HepG2 (cell line): ENCODE data around the gene B4GALT5. TPM values are rescaled to one million over a fixed set of nuclear protein-coding genes. Genes with fewer than 3 reads are reported as not detected.

Experiments used
- IRF2 ChIP-seq: IDR thresholded peaks from 2 replicates; pipeline ENCODE4 v1.6.1; 2018; ENCODE audit warnings: missing genetic modification reagents, missing compliant biosample characterization
- MIXL1 ChIP-seq: IDR thresholded peaks from 2 replicates; pipeline ENCODE4 v1.6.1; 2016
- NFKBIZ ChIP-seq: IDR thresholded peaks from 2 replicates; pipeline ENCODE4 v1.6.1; 2018; ENCODE audit warnings: missing genetic modification reagents, missing compliant biosample characterization
- NPAS2 ChIP-seq: sonication (generic); formaldehyde crosslinking; IDR thresholded peaks from 2 replicates; pipeline ENCODE4 v1.8.0; 2022; ENCODE audit warnings: mild to moderate bottlenecking, missing genetic modification reagents, borderline replicate concordance
- SRSF1 ChIP-seq: fragments of 200-400 bp; formaldehyde crosslinking; optimal IDR thresholded peaks from 2 replicates; pipeline ENCODE3; 2017; ENCODE audit warnings: mild to moderate bottlenecking, low read depth, low read length, moderate library complexity
- TP53 ChIP-seq: sonication (generic); formaldehyde crosslinking; conservative IDR thresholded peaks from 2 replicates; pipeline ENCODE4 v1.4.0; 2020; ENCODE audit warnings: missing genetic modification reagents
- WIZ ChIP-seq: sonication (generic); formaldehyde crosslinking; IDR thresholded peaks from 2 replicates; pipeline ENCODE4 v1.5.1; 2020; ENCODE audit warnings: mild to moderate bottlenecking, missing genetic modification reagents
- ZFP90 ChIP-seq: sonication (generic); formaldehyde crosslinking; IDR thresholded peaks from 2 replicates; pipeline ENCODE4 v1.8.0; 2022; ENCODE audit warnings: missing genetic modification reagents, mild to moderate bottlenecking, inconsistent platforms, borderline replicate concordance
- ZNF260 ChIP-seq: sonication (generic); formaldehyde crosslinking; IDR thresholded peaks from 2 replicates; pipeline ENCODE4 v1.4.0; 2020; ENCODE audit warnings: missing genetic modification reagents, low read depth, mild to moderate bottlenecking, borderline replicate concordance
- ZNF292 ChIP-seq: sonication (generic); formaldehyde crosslinking; IDR thresholded peaks from 2 replicates; pipeline ENCODE4 v1.8.1; 2022; ENCODE audit warnings: mild to moderate bottlenecking, low read depth, missing genetic modification reagents, borderline replicate concordance
- ZNF766 ChIP-seq: sonication (generic); formaldehyde crosslinking; IDR thresholded peaks from 2 replicates; pipeline ENCODE4 v1.5.0; 2020; ENCODE audit warnings: missing genetic modification reagents, borderline replicate concordance
- ZNF782 ChIP-seq: sonication (generic); formaldehyde crosslinking; IDR thresholded peaks from 2 replicates; pipeline ENCODE4 v1.4.0; 2020; ENCODE audit warnings: missing genetic modification reagents, mild to moderate bottlenecking, borderline replicate concordance
- ZSCAN12 ChIP-seq: sonication (generic); formaldehyde crosslinking; IDR thresholded peaks from 2 replicates; pipeline ENCODE4 v1.9.0; 2021; ENCODE audit warnings: mild to moderate bottlenecking, missing genetic modification reagents
- ZSCAN9 ChIP-seq: IDR thresholded peaks from 2 replicates; pipeline ENCODE4 v1.6.1; 2016; ENCODE audit warnings: borderline replicate concordance
- polyA plus RNA-seq, 8 experiments: library from polyadenylated mRNA; depleted of rRNA in 3 of 8; stranded (reverse) in 7 of 8; unstranded in 1 of 8; fragments of >200 nt; fragmentation: Illumina TruSeq in 4 of 8; extraction: Trizol in 4 of 8; gene quantifications; 2 replicates each; pipeline versions ENCODE4 v1.2.1 to v1.2.3, GENCODE V29; 2011 to 2016; ENCODE audit warnings: low read depth in 4 of 8, missing spikeins in 1 of 8, mixed read lengths in 1 of 8; ENCODE audit not compliant: insufficient read depth in 1 of 8
- total RNA-seq, 5 experiments: library from RNA; depleted of rRNA; stranded (reverse); fragments of >200 nt; fragmentation: Illumina TruSeq; extraction: Trizol; gene quantifications; 2 replicates each; pipeline ENCODE4 v1.2.3, GENCODE V29; 2016; ENCODE audit warnings: low read depth in 1 of 5
- TF ChIP-seq, protein P1 (sequence below), 2 experiments: sonication (generic) in 1 of 2; formaldehyde crosslinking in 1 of 2; IDR thresholded peaks; 2 replicates each; pipeline versions ENCODE4 v1.6.1 to v1.9.0; 2014 to 2022; ENCODE audit warnings: antibody characterized with exemption in 1 of 2, borderline replicate concordance in 1 of 2, inconsistent platforms in 1 of 2, low read depth in 1 of 2, missing genetic modification reagents in 1 of 2
- TF ChIP-seq, protein P2 (sequence below): sonication (generic); formaldehyde crosslinking; IDR thresholded peaks from 2 replicates; pipeline ENCODE4 v1.5.1; 2020; ENCODE audit warnings: missing genetic modification reagents, mild to moderate bottlenecking, borderline replicate concordance
- TF ChIP-seq, protein P3 (sequence below): sonication (generic); formaldehyde crosslinking; IDR thresholded peaks from 2 replicates; pipeline ENCODE4 v1.8.0; 2022; ENCODE audit warnings: mild to moderate bottlenecking, missing genetic modification reagents, moderate library complexity
- TF ChIP-seq, protein P4 (sequence below): sonication (generic); formaldehyde crosslinking; conservative IDR thresholded peaks from 2 replicates; pipeline ENCODE4 v1.8.0; 2022; ENCODE audit warnings: missing genetic modification reagents

The B4GALT5 gene
- total and polyA plus RNA-seq, 2 of the 13 experiments (the other 11 are each of a cell fraction or from before 2014, with no cell fraction given): 27.3 to 30.9 TPM

DNA sequence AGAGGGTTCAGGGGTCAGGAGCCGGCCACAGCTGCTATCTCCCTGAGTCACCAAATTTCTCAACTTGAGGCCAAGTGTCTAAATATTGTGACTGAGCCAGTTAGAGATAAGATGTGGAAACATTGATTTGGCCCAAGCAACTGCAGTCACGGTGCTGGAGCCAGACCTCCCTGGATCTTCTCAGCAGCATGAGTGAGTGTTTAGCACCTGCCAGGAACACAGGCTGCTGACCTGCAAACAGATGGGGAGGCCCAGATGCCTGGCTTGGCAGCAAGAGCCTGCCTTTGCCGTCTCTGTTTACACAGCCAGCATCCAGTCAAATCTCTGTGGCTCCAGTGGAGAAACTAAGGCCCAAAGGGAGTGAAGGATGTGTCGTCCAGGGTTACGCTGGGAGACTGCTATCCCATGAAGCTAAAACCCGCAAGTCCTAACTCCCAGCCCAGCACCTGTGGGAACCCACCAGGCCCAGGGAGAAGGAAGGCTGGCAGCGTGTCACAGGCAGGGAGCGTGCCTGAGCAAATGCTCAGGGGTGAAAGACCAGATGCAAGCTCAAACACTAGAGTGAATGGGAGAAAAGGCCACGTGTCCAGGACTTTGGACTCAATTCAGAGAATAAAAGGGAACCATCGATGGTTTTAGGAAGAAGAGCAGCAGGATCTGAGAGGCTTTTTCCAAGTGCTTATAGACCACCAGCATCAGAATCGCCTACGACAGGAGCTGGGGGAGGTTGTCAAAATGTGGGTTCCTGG is 129.8 kb downstream of the B4GALT5 start (continued):
- TF ChIP-seq, protein P1, sequence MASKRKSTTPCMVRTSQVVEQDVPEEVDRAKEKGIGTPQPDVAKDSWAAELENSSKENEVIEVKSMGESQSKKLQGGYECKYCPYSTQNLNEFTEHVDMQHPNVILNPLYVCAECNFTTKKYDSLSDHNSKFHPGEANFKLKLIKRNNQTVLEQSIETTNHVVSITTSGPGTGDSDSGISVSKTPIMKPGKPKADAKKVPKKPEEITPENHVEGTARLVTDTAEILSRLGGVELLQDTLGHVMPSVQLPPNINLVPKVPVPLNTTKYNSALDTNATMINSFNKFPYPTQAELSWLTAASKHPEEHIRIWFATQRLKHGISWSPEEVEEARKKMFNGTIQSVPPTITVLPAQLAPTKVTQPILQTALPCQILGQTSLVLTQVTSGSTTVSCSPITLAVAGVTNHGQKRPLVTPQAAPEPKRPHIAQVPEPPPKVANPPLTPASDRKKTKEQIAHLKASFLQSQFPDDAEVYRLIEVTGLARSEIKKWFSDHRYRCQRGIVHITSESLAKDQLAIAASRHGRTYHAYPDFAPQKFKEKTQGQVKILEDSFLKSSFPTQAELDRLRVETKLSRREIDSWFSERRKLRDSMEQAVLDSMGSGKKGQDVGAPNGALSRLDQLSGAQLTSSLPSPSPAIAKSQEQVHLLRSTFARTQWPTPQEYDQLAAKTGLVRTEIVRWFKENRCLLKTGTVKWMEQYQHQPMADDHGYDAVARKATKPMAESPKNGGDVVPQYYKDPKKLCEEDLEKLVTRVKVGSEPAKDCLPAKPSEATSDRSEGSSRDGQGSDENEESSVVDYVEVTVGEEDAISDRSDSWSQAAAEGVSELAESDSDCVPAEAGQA (IDR thresholded peaks at IDR 0.05; ENCODE audit: low read depth): no peak
- TF ChIP-seq, protein P1 (CRISPR knock-in tag; IDR thresholded peaks at IDR 0.05; ENCODE audit: borderline replicate concordance): no peak; the same call in 1 of the 2 replicates
- TF ChIP-seq ZNF260: peak; percentile 22; the same call in 1 of the 2 replicates
- peak; percentile 73 for TF ChIP-seq IRF2 (CRISPR knock-in tag)
- no peak for TF ChIP-seq NPAS2
- TF ChIP-seq ZFP90 (CRISPR knock-in tag): peak; percentile 90
- peak; percentile 100 for TF ChIP-seq ZNF782 (CRISPR knock-in tag)
- TF ChIP-seq, protein P2, sequence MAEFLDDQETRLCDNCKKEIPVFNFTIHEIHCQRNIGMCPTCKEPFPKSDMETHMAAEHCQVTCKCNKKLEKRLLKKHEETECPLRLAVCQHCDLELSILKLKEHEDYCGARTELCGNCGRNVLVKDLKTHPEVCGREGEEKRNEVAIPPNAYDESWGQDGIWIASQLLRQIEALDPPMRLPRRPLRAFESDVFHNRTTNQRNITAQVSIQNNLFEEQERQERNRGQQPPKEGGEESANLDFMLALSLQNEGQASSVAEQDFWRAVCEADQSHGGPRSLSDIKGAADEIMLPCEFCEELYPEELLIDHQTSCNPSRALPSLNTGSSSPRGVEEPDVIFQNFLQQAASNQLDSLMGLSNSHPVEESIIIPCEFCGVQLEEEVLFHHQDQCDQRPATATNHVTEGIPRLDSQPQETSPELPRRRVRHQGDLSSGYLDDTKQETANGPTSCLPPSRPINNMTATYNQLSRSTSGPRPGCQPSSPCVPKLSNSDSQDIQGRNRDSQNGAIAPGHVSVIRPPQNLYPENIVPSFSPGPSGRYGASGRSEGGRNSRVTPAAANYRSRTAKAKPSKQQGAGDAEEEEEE (CRISPR knock-in tag): peak; percentile 93; the same call in 1 of the 2 replicates
- TF ChIP-seq, protein P3, sequence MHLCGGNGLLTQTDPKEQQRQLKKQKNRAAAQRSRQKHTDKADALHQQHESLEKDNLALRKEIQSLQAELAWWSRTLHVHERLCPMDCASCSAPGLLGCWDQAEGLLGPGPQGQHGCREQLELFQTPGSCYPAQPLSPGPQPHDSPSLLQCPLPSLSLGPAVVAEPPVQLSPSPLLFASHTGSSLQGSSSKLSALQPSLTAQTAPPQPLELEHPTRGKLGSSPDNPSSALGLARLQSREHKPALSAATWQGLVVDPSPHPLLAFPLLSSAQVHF (CRISPR knock-in tag): no peak
- peak; percentile 92; the same call in 1 of the 2 replicates for TF ChIP-seq WIZ (CRISPR knock-in tag)
- TF ChIP-seq SRSF1: no peak
- peak; percentile 87; the same call in 1 of the 2 replicates for TF ChIP-seq ZNF766 (CRISPR knock-in tag)
- peak; percentile 88; the same call in 1 of the 2 replicates for TF ChIP-seq NFKBIZ (CRISPR knock-in tag)
- no peak; the same call in 1 of the 2 replicates for TF ChIP-seq TP53 (CRISPR knock-in tag)
- TF ChIP-seq MIXL1: peak; percentile 87
- TF ChIP-seq ZSCAN12: 0 out of 2 replicates have a peak, but pooled peaks have one; percentile 32
- peak; percentile 51 for TF ChIP-seq ZSCAN9 (CRISPR knock-in tag)
- TF ChIP-seq, protein P4, sequence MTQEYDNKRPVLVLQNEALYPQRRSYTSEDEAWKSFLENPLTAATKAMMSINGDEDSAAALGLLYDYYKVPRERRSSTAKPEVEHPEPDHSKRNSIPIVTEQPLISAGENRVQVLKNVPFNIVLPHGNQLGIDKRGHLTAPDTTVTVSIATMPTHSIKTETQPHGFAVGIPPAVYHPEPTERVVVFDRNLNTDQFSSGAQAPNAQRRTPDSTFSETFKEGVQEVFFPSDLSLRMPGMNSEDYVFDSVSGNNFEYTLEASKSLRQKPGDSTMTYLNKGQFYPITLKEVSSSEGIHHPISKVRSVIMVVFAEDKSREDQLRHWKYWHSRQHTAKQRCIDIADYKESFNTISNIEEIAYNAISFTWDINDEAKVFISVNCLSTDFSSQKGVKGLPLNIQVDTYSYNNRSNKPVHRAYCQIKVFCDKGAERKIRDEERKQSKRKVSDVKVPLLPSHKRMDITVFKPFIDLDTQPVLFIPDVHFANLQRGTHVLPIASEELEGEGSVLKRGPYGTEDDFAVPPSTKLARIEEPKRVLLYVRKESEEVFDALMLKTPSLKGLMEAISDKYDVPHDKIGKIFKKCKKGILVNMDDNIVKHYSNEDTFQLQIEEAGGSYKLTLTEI (CRISPR knock-in tag): no peak
- peak; percentile 100 for TF ChIP-seq ZNF292 (CRISPR knock-in tag)
